MCF 10A (cell line): ENCODE data around the gene SMIM44. TPM values are rescaled to one million over a fixed set of nuclear protein-coding genes. Genes with fewer than 3 reads are reported as not detected.
"Not testable (repeated sequence)": the region's sequence is repeated elsewhere in the genome, so short reads cannot be mapped to it uniquely, and the experiment has no call there.

ENCODE experiments used
- BruUV-seq: library from RNA; stranded (reverse); fragments of 400-500 nt; replicated peaks from 2 replicates; lab custom pipeline; 2021; lab: Mats Ljungman, UMichigan
- CTCF ChIA-PET: fragments of 300-600 bp; sonication (Branson Sonifier 250); formaldehyde crosslinking; extraction: SDS; loops from one replicate; lab custom pipeline; 2021; ENCODE audit warnings: antibody characterized with exemption, inconsistent platforms; lab: Yijun Ruan, JAX
- POLR2A ChIA-PET: fragments of 300-600, 350-650 bp; sonication (Branson Sonifier 250); formaldehyde crosslinking; extraction: SDS; loops from one replicate; lab custom pipeline; 2020; ENCODE audit warnings: antibody characterized with exemption, inconsistent platforms; lab: Yijun Ruan, JAX
- DNase-seq: peaks from one replicate; pipeline ENCODE4 v3.0.0-alpha.2; 2018; ENCODE audit not compliant: unreplicated experiment
- H3K27ac Mint-ChIP-seq: one replicate; pipeline ENCODE4 v1.8.0; 2022; ENCODE audit warnings: mild to moderate bottlenecking, low read depth, mixed read lengths; ENCODE audit not compliant: unreplicated experiment
- H3K27me3 Mint-ChIP-seq: one replicate; pipeline ENCODE4 v1.8.0; 2022; ENCODE audit warnings: mixed read lengths; ENCODE audit not compliant: insufficient read depth, unreplicated experiment
- H3K36me3 Mint-ChIP-seq: one replicate; pipeline ENCODE4 v1.8.0; 2022; ENCODE audit warnings: mild to moderate bottlenecking, moderate library complexity, mixed read lengths; ENCODE audit not compliant: insufficient read depth, unreplicated experiment
- H3K4me1 Mint-ChIP-seq: one replicate; pipeline ENCODE4 v1.8.0; 2022; ENCODE audit warnings: mixed read lengths; ENCODE audit not compliant: insufficient read depth, unreplicated experiment
- H3K4me3 Mint-ChIP-seq: one replicate; pipeline ENCODE4 v1.8.0; 2022; ENCODE audit warnings: mild to moderate bottlenecking, moderate library complexity, mixed read lengths; ENCODE audit not compliant: unreplicated experiment
- H3K9me3 Mint-ChIP-seq: one replicate; pipeline ENCODE4 v1.8.0; 2022; ENCODE audit warnings: mixed read lengths; ENCODE audit not compliant: unreplicated experiment
- CTCF ChIP-seq: fragments of 200-600 bp; IDR thresholded peaks from one replicate; pipeline ENCODE4 v1.8.0; 2022; ENCODE audit warnings: antibody characterized with exemption, mild to moderate bottlenecking; ENCODE audit not compliant: unreplicated experiment
- intact Hi-C: fragments of 100-400 bp; cut with micrococcal nuclease; formaldehyde crosslinking; loops from 2 replicates; pipeline ENCODE4 v1.14.1; 2022
- total RNA-seq: library from RNA; stranded (reverse); gene quantifications from 2 replicates; pipeline ENCODE4 v1.2.3, GENCODE V29; 2022

The SMIM44 gene
- total RNA-seq, 1 experiment from 2014 or later = not detected

- peak overlapping the region; percentile 97 for H3K27ac Mint-ChIP-seq
- BruUV-seq = no TSS peak
Observed at GRCh38 chr19:3451451-3451866, 31.8 kb downstream of the SMIM44 start.

GRCh38 chr19:3450796-3451411, 32.3 kb downstream of the SMIM44 start:
- Mint-ChIP-seq H3K9me3 (no peaks in the 10 kb centered on the region), H3K27ac (peak overlapping the region; percentile 97), H3K36me3 (peaks cover 92% of the 10 kb centered on the region), H3K27me3 (no peaks in the 10 kb centered on the region), H3K4me1 (peaks cover 7% of the 10 kb centered on the region), H3K4me3 (peak overlapping the region; percentile 63)
- intact Hi-C loops = no loop called here
- no peak for TF ChIP-seq CTCF
- no TSS peak for BruUV-seq
- ChIA-PET CTCF (interaction anchor here (0.6 to 1.3 kb wide), 3 partner anchors 11 to 22 kb away, joined by 3 to 4 read pairs (median 4); no protein-coding TSS in a partner anchor), POLR2A (interaction anchor here (1.1 to 1.5 kb wide), 3 partner anchors 18 to 50 kb away, joined by 5 to 6 read pairs (median 5); partner anchors contain the start of gene DOHH)
- peak; percentile 98 for DNase-seq

More at GRCh38 chr19:3451451-3451866, 31.8 kb downstream of the SMIM44 start:
- no peak for TF ChIP-seq CTCF
- intact Hi-C loops = no loop called here
- no peaks in the 10 kb centered on the region for H3K27me3 Mint-ChIP-seq
- POLR2A ChIA-PET = interaction anchor here (1.4 to 1.5 kb wide), 2 partner anchors 18 to 50 kb away, joined by 5 read pairs; partner anchors contain the start of gene DOHH
- peaks cover 7% of the 10 kb centered on the region for H3K4me1 Mint-ChIP-seq
- H3K4me3 Mint-ChIP-seq = peak overlapping the region; percentile 63
- DNase-seq = no peak
- CTCF ChIA-PET = interaction anchor here (0.6 to 0.7 kb wide), 2 partner anchors 21 to 771 kb away, joined by 3 to 4 read pairs; no protein-coding TSS in a partner anchor
- no peaks in the 10 kb centered on the region for H3K9me3 Mint-ChIP-seq
- H3K36me3 Mint-ChIP-seq = peaks cover 91% of the 10 kb centered on the region

- CTCF ChIA-PET = interaction anchor here (1.4 to 1.6 kb wide), 2 partner anchors 19 to 24 kb away, joined by 4 to 5 read pairs; no protein-coding TSS in a partner anchor
- Mint-ChIP-seq H3K36me3 (peaks cover 95% of the 10 kb centered on the region), H3K4me1 (peaks cover 7% of the 10 kb centered on the region), H3K4me3 (no peak overlapping the region), H3K27ac (peak overlapping the region; percentile 46), H3K27me3 (no peaks in the 10 kb centered on the region), H3K9me3 (no peaks in the 10 kb centered on the region)
- BruUV-seq = no TSS peak
- intact Hi-C loops = no loop called here
- POLR2A ChIA-PET = interaction anchor here (1.2 kb wide), 1 partner anchor 14 kb away, joined by 3 read pairs; no protein-coding TSS in a partner anchor
- no peak for DNase-seq
- no peak for TF ChIP-seq CTCF
Observed at GRCh38 chr19:3448616-3449334, 34.5 kb downstream of the SMIM44 start.

GRCh38 chr19:3446657-3447056, 36.6 kb downstream of the SMIM44 start:
- BruUV-seq, DNase-seq, H3K27me3 Mint-ChIP-seq, H3K4me3 Mint-ChIP-seq, H3K9me3 Mint-ChIP-seq, intact Hi-C loops, H3K4me1 Mint-ChIP-seq, H3K27ac Mint-ChIP-seq: not testable (repeated sequence)
- peaks cover 95% of the 10 kb centered on the region for H3K36me3 Mint-ChIP-seq
- POLR2A ChIA-PET = interaction anchor here (1.2 kb wide), 1 partner anchor 11 kb away, joined by 5 read pairs; no protein-coding TSS in a partner anchor
- CTCF ChIA-PET = interaction anchor here (0.8 kb wide), 1 partner anchor 26 kb away, joined by 3 read pairs; no protein-coding TSS in a partner anchor
